ENCODE results near the gene PSAP. TPM values are rescaled to one million over a fixed set of nuclear protein-coding genes. Genes with fewer than 3 reads are reported as not detected.

Gene PSAP
- total RNA-seq, 1 experiment from 2014 or later = 397 TPM

DNA sequence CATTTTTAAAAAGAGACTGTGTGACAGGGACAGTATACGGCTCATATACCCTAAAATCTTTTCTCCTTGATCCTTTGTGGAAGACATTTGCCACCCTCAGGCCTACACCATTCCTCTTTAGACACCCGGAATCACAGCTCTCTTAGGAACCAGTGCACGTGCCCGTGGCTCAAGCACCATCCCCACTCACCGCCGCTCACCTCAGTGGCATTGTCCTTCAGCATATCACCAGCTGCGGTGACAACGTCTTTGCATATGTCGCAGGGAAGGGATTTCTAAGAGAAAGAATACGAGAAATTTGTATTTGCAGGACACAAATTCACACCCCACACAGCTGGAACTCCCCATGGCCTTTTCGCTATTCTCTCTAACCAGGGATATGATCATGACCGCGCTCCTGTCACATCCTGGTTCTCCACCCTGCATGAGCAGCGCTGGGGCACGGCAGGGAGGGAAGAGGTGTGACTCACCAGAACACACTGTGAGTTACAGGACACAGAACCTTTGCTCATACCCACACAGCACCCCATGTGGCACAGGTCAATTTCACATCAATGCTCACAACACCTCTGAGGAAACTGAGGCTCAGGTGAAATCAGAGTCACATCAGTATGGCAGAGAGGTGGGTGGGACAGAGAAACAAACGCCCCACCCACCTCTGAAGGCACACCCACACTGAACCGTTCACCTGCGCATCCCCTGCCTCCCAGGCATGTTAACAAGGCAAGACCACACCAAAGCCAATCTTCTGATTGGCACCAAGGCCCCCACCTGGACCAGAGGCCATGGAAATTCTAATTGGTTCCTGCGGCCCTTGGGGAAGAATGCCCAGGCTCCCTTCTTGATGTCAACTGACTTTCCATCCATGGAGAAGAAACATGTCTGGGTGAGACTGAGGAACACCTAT, 19.2 kb downstream of the PSAP start:
- Mint-ChIP-seq H3K27me3 (ENCODE audit: low read depth) (no peaks in the 10 kb centered on the region), H3K27ac (no peak overlapping the region; the same call in 1 of the 2 replicates), H3K9me3 (no peaks in the 10 kb centered on the region), H3K4me1 (peaks cover 12% of the 10 kb centered on the region), H3K4me3 (no peak overlapping the region), H3K36me3 (peaks cover 50% of the 10 kb centered on the region)
- POLR2A ChIA-PET = no interaction called here
- TF ChIP-seq, protein P1, sequence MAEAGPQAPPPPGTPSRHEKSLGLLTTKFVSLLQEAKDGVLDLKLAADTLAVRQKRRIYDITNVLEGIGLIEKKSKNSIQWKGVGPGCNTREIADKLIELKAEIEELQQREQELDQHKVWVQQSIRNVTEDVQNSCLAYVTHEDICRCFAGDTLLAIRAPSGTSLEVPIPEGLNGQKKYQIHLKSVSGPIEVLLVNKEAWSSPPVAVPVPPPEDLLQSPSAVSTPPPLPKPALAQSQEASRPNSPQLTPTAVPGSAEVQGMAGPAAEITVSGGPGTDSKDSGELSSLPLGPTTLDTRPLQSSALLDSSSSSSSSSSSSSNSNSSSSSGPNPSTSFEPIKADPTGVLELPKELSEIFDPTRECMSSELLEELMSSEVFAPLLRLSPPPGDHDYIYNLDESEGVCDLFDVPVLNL (CRISPR knock-in tag; IDR thresholded peaks at IDR 0.05; ENCODE audit: borderline replicate concordance, low read depth) = no peak
- TF ChIP-seq ZNF219 (CRISPR knock-in tag; IDR thresholded peaks at IDR 0.05; ENCODE audit: borderline replicate concordance) = no peak
- no peak for TF ChIP-seq FOXP1 (CRISPR knock-in tag; IDR thresholded peaks at IDR 0.05; ENCODE audit: borderline replicate concordance)
- TF ChIP-seq, protein P2, sequence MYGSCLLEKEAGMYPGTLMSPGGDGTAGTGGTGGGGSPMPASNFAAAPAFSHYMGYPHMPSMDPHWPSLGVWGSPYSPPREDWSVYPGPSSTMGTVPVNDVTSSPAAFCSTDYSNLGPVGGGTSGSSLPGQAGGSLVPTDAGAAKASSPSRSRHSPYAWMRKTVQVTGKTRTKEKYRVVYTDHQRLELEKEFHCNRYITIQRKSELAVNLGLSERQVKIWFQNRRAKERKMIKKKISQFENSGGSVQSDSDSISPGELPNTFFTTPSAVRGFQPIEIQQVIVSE (CRISPR knock-in tag; IDR thresholded peaks at IDR 0.05; ENCODE audit: borderline replicate concordance) = no peak
- TF ChIP-seq, protein P3, sequence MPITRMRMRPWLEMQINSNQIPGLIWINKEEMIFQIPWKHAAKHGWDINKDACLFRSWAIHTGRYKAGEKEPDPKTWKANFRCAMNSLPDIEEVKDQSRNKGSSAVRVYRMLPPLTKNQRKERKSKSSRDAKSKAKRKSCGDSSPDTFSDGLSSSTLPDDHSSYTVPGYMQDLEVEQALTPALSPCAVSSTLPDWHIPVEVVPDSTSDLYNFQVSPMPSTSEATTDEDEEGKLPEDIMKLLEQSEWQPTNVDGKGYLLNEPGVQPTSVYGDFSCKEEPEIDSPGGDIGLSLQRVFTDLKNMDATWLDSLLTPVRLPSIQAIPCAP (CRISPR knock-in tag; IDR thresholded peaks at IDR 0.05) = no peak
- no peak for TF ChIP-seq CBFB (CRISPR knock-in tag; IDR thresholded peaks at IDR 0.05; ENCODE audit: low read depth)
- TF ChIP-seq, protein P4, sequence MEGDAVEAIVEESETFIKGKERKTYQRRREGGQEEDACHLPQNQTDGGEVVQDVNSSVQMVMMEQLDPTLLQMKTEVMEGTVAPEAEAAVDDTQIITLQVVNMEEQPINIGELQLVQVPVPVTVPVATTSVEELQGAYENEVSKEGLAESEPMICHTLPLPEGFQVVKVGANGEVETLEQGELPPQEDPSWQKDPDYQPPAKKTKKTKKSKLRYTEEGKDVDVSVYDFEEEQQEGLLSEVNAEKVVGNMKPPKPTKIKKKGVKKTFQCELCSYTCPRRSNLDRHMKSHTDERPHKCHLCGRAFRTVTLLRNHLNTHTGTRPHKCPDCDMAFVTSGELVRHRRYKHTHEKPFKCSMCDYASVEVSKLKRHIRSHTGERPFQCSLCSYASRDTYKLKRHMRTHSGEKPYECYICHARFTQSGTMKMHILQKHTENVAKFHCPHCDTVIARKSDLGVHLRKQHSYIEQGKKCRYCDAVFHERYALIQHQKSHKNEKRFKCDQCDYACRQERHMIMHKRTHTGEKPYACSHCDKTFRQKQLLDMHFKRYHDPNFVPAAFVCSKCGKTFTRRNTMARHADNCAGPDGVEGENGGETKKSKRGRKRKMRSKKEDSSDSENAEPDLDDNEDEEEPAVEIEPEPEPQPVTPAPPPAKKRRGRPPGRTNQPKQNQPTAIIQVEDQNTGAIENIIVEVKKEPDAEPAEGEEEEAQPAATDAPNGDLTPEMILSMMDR (IDR thresholded peaks at IDR 0.05) = no peak
- TF ChIP-seq OVOL2 (CRISPR knock-in tag; IDR thresholded peaks at IDR 0.05; ENCODE audit: borderline replicate concordance) = no peak
- TF ChIP-seq, protein P5, sequence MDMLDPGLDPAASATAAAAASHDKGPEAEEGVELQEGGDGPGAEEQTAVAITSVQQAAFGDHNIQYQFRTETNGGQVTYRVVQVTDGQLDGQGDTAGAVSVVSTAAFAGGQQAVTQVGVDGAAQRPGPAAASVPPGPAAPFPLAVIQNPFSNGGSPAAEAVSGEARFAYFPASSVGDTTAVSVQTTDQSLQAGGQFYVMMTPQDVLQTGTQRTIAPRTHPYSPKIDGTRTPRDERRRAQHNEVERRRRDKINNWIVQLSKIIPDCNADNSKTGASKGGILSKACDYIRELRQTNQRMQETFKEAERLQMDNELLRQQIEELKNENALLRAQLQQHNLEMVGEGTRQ (CRISPR knock-in tag; IDR thresholded peaks at IDR 0.05) = no peak
- ATAC-seq (no peak), DNase-seq (ENCODE audit: low spot score) (no peak)
- CTCF ChIA-PET = no interaction called here

DNA sequence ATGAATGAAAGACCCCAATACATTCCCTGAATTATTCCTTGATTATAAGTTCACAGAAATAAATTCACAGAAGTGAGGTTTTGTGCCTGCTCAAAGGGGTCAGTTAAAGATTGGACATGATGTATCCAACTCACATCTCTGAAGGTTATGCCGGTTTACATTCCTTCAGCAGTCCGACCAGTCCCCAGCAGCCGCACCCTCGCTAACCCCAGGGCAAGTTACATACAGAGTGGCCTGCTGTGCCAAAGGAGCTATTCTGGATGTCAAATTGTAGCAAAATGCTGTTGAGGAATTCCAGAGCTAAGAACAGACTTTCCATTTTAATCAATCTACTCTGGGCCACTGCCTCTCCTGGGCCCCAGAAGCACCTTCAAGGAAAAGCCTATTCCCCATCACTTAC, 20.3 kb downstream of the PSAP start:
- TF ChIP-seq ZNF671 (CRISPR knock-in tag; IDR thresholded peaks at IDR 0.05) (no peak), ZNF138 (CRISPR knock-in tag; conservative IDR thresholded peaks at IDR 0.05) (no peak), KAT7 (CRISPR knock-in tag; IDR thresholded peaks at IDR 0.05; ENCODE audit: borderline replicate concordance) (no peak), TEAD1 (CRISPR knock-in tag; IDR thresholded peaks at IDR 0.05) (no peak), SMAD4 (CRISPR knock-in tag; IDR thresholded peaks at IDR 0.05) (no peak), ZNF317 (CRISPR knock-in tag; IDR thresholded peaks at IDR 0.05; ENCODE audit: borderline replicate concordance, low read depth) (no peak), ZBTB21 (CRISPR knock-in tag; IDR thresholded peaks at IDR 0.05; ENCODE audit: borderline replicate concordance) (no peak)
- TF ChIP-seq, protein P3 (CRISPR knock-in tag; IDR thresholded peaks at IDR 0.05) = no peak
- TF ChIP-seq, protein P6, sequence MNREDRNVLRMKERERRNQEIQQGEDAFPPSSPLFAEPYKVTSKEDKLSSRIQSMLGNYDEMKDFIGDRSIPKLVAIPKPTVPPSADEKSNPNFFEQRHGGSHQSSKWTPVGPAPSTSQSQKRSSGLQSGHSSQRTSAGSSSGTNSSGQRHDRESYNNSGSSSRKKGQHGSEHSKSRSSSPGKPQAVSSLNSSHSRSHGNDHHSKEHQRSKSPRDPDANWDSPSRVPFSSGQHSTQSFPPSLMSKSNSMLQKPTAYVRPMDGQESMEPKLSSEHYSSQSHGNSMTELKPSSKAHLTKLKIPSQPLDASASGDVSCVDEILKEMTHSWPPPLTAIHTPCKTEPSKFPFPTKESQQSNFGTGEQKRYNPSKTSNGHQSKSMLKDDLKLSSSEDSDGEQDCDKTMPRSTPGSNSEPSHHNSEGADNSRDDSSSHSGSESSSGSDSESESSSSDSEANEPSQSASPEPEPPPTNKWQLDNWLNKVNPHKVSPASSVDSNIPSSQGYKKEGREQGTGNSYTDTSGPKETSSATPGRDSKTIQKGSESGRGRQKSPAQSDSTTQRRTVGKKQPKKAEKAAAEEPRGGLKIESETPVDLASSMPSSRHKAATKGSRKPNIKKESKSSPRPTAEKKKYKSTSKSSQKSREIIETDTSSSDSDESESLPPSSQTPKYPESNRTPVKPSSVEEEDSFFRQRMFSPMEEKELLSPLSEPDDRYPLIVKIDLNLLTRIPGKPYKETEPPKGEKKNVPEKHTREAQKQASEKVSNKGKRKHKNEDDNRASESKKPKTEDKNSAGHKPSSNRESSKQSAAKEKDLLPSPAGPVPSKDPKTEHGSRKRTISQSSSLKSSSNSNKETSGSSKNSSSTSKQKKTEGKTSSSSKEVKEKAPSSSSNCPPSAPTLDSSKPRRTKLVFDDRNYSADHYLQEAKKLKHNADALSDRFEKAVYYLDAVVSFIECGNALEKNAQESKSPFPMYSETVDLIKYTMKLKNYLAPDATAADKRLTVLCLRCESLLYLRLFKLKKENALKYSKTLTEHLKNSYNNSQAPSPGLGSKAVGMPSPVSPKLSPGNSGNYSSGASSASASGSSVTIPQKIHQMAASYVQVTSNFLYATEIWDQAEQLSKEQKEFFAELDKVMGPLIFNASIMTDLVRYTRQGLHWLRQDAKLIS (CRISPR knock-in tag; IDR thresholded peaks at IDR 0.05; ENCODE audit: borderline replicate concordance) = no peak
- TF ChIP-seq, protein P7, sequence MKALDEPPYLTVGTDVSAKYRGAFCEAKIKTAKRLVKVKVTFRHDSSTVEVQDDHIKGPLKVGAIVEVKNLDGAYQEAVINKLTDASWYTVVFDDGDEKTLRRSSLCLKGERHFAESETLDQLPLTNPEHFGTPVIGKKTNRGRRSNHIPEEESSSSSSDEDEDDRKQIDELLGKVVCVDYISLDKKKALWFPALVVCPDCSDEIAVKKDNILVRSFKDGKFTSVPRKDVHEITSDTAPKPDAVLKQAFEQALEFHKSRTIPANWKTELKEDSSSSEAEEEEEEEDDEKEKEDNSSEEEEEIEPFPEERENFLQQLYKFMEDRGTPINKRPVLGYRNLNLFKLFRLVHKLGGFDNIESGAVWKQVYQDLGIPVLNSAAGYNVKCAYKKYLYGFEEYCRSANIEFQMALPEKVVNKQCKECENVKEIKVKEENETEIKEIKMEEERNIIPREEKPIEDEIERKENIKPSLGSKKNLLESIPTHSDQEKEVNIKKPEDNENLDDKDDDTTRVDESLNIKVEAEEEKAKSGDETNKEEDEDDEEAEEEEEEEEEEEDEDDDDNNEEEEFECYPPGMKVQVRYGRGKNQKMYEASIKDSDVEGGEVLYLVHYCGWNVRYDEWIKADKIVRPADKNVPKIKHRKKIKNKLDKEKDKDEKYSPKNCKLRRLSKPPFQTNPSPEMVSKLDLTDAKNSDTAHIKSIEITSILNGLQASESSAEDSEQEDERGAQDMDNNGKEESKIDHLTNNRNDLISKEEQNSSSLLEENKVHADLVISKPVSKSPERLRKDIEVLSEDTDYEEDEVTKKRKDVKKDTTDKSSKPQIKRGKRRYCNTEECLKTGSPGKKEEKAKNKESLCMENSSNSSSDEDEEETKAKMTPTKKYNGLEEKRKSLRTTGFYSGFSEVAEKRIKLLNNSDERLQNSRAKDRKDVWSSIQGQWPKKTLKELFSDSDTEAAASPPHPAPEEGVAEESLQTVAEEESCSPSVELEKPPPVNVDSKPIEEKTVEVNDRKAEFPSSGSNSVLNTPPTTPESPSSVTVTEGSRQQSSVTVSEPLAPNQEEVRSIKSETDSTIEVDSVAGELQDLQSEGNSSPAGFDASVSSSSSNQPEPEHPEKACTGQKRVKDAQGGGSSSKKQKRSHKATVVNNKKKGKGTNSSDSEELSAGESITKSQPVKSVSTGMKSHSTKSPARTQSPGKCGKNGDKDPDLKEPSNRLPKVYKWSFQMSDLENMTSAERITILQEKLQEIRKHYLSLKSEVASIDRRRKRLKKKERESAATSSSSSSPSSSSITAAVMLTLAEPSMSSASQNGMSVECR (CRISPR knock-in tag; IDR thresholded peaks at IDR 0.05; ENCODE audit: borderline replicate concordance) = no peak
- ATAC-seq = no peak
- H3K27me3 Mint-ChIP-seq (ENCODE audit: low read depth) = no peaks in the 10 kb centered on the region
- no peak for DNase-seq (ENCODE audit: low spot score)
- H3K4me3 Mint-ChIP-seq = no peak overlapping the region
- peaks cover 61% of the 10 kb centered on the region for H3K36me3 Mint-ChIP-seq
- peaks cover 5% of the 10 kb centered on the region for H3K4me1 Mint-ChIP-seq
- no peak overlapping the region for H3K27ac Mint-ChIP-seq
- H3K9me3 Mint-ChIP-seq = no peaks in the 10 kb centered on the region
- ChIA-PET CTCF (no interaction called here), POLR2A (no interaction called here)
